Gastroesophageal sphincter (tissue), 4 donors: ENCODE data around the gene IGF2R. TPM values are rescaled to one million over a fixed set of nuclear protein-coding genes. Genes with fewer than 3 reads are reported as not detected.

Source experiments
- ATAC-seq: fragments of 150-250 bp; one replicate; pipeline ENCODE4 v1.9.1; 2016; ENCODE audit warnings: mild to moderate bottlenecking, moderate library complexity
- H3K27ac ChIP-seq, 4 donors: fragments of 200-600 bp; sonication (generic) in 3 of 4; 1 replicate in 3 of 4; 2 replicates in 1 of 4; pipeline ENCODE4 v1.5.1; 2016 to 2019
- H3K27me3 ChIP-seq: fragments of 200-600 bp; sonication (generic); one replicate; pipeline ENCODE4 v1.5.1; 2019
- H3K36me3 ChIP-seq, 2 donors: fragments of 200-600 bp; sonication (generic); one replicate each; pipeline ENCODE4 v1.5.1; 2019; ENCODE audit warnings: control low read depth in 1 of 2
- H3K4me1 ChIP-seq, 3 donors: fragments of 200-600 bp; sonication (generic); 1 replicate in 2 of 3; 2 replicates in 1 of 3; pipeline ENCODE4 v1.5.1; 2016 to 2019; ENCODE audit warnings: control low read depth in 2 of 3
- H3K4me3 ChIP-seq, 2 donors: fragments of 200-600 bp; sonication (generic); one replicate each; pipeline ENCODE4 v1.5.1; 2019; ENCODE audit warnings: mild to moderate bottlenecking in 1 of 2, moderate library complexity in 1 of 2
- H3K9me3 ChIP-seq, 3 donors: fragments of 200-600 bp; sonication (generic); one replicate each; pipeline ENCODE4 v1.5.1; 2017 to 2019; ENCODE audit warnings: control low read depth in 2 of 3
- CTCF ChIP-seq, 4 experiments: fragments of 200-600 bp in 2 of 4; fragments of 450-650 bp in 2 of 4; sonication (generic) in 1 of 4; IDR thresholded peaks; one replicate each; pipeline ENCODE4 v1.5.1; 2017 to 2019; ENCODE audit warnings: antibody characterized with exemption in 4 of 4, mild to moderate bottlenecking in 2 of 4, moderate library complexity in 2 of 4
- EP300 ChIP-seq: sonication (generic); formaldehyde crosslinking; IDR thresholded peaks from one replicate; pipeline ENCODE4 v1.6.1; 2017; ENCODE audit warnings: antibody characterized with exemption, mild to moderate bottlenecking
- POLR2A ChIP-seq, 2 donors: fragments of 450-650 bp; IDR thresholded peaks; one replicate each; pipeline ENCODE4 v1.6.1; 2017; ENCODE audit warnings: antibody characterized with exemption in 2 of 2, mild to moderate bottlenecking in 2 of 2, moderate library complexity in 1 of 2
- POLR2AphosphoS5 ChIP-seq: sonication (generic); formaldehyde crosslinking; IDR thresholded peaks from one replicate; pipeline ENCODE4 v1.6.1; 2017; ENCODE audit warnings: antibody characterized with exemption
- WGBS, 2 donors: methylation state at CpG; one replicate each; pipeline ENCODE4 v1.1.5; 2018; ENCODE audit warnings: low coverage in 1 of 2; 5-methylcytosine and 5-hydroxymethylcytosine counted together
- total RNA-seq, 4 donors: library from RNA; depleted of rRNA; stranded (reverse); fragments of >200 nt; gene quantifications; one replicate each; pipeline ENCODE4 v1.1.0, GENCODE V29; 2016

The IGF2R gene
- total RNA-seq, 4 donors from 2014 or later, result 47.9 to 81.3 (median 52.7) TPM

DNA sequence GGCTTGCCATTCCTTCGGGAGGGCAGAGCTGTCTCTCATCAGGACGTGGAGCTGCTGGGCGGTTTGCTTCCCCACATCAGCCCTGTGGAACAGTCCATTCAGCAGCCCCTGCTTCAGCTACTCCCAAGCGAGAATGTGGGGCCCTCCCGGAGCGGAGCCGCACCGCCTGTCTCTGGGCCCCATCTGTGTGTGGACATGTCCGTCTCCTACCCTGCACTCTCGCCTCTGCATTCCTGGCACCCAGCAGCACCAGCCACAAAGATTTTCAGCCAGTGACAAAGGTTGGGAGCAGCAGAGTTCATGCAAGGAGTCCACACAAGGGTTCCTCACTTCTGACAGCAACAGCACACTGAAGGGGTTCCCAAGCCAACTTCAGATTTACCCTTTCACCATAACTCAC lies 123.7 kb downstream of the IGF2R start:
- Histone ChIP-seq H3K9me3 (no peaks in the 10 kb centered on the region), H3K27me3 (no peaks in the 10 kb centered on the region), H3K4me1 (peaks cover 0 to 15% (median 0%) of the 10 kb centered on the region in 3 donors), H3K36me3 (peaks cover 0 to 97% of the 10 kb centered on the region in 2 donors), H3K27ac (no peak overlapping the region), H3K4me3 (no peak overlapping the region)
- 80 to 100% methylated on average over 1 to 2 of the region's 10 CpGs for WGBS, 2 donors
- no peak for ATAC-seq
- TF ChIP-seq EP300 (no peak), CTCF (IDR thresholded peaks at IDR 0.05) (no peak), POLR2A (IDR thresholded peaks at IDR 0.05) (no peak), POLR2AphosphoS5 (no peak)

DNA sequence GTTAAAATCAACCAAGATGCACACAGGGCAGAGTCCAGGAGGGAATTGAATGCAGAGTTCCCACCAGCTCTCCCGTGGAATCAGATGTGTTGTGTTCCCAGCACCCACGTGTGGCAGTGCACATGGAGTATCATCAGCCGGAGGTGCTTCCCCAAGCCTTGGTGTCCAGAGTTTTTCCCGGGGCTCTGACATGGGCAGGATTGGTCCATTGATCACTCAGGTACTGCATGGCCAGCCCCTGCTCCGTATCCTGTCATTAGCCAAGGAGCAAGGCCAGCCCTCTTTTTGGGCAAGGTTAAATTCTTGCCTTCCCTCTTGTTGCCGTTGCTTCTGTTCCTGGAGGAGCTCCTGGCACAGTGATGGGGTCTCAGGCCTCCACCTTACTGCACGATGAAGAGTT lies 124.2 kb downstream of the IGF2R start:
- Histone ChIP-seq H3K9me3 (no peaks in the 10 kb centered on the region), H3K36me3 (peaks cover 0 to 97% of the 10 kb centered on the region in 2 donors), H3K27me3 (no peaks in the 10 kb centered on the region), H3K4me1 (peaks cover 0 to 12% (median 0%) of the 10 kb centered on the region in 3 donors), H3K27ac (no peak overlapping the region), H3K4me3 (no peak overlapping the region)
- ATAC-seq, result no peak
- WGBS, 2 donors, result 50 to 89% methylated on average over 2 to 5 of the region's 7 CpGs
- TF ChIP-seq CTCF (IDR thresholded peaks at IDR 0.05), result no peak
- no peak for TF ChIP-seq EP300
- no peak for TF ChIP-seq POLR2AphosphoS5
- no peak for TF ChIP-seq POLR2A (IDR thresholded peaks at IDR 0.05)

GRCh38 chr6:160093946-160094345 lies 125.1 kb downstream of the IGF2R start:
- Histone ChIP-seq H3K9me3 (no peaks in the 10 kb centered on the region), H3K27me3 (no peaks in the 10 kb centered on the region), H3K4me1 (peaks cover 0 to 3% (median 0%) of the 10 kb centered on the region in 3 donors), H3K27ac (no peak overlapping the region), H3K36me3 (peaks cover 0 to 99% of the 10 kb centered on the region in 2 donors), H3K4me3 (no peak overlapping the region)
- 93 to 95% methylated on average over 3 to 4 of the region's 4 CpGs for WGBS, 2 donors
- ATAC-seq, result no peak
- no peak for TF ChIP-seq EP300
- TF ChIP-seq POLR2AphosphoS5, result no peak
- TF ChIP-seq POLR2A (IDR thresholded peaks at IDR 0.05), result no peak
- TF ChIP-seq CTCF (IDR thresholded peaks at IDR 0.05), result no peak

- TF ChIP-seq POLR2A (IDR thresholded peaks at IDR 0.05) (no peak), POLR2AphosphoS5 (no peak), EP300 (no peak), CTCF (IDR thresholded peaks at IDR 0.05) (no peak)
- peaks cover 0 to 94% of the 10 kb centered on the region in 2 donors for H3K36me3 ChIP-seq
- no peak overlapping the region for H3K27ac ChIP-seq
- no peak overlapping the region for H3K4me3 ChIP-seq
- WGBS, 2 donors, result 74 to 81% methylated on average over 5 to 6 of the region's 8 CpGs
- H3K4me1 ChIP-seq, result no peaks in the 10 kb centered on the region
- H3K9me3 ChIP-seq, result no peaks in the 10 kb centered on the region
- H3K27me3 ChIP-seq, result no peaks in the 10 kb centered on the region
- ATAC-seq, result no peak
These were observed 126.4 kb downstream of the IGF2R start for GRCh38 chr6:160095146-160095845.
